Fibroblast of the aortic adventitia (primary cell): ENCODE measurements around the gene LRBA. TPM values are rescaled to one million over a fixed set of nuclear protein-coding genes. Genes with fewer than 3 reads are reported as not detected.

Source experiments
- DNase-seq: peaks from one replicate; pipeline ENCODE4 v3.0.0-alpha.2; 2010; ENCODE audit warnings: low read depth
- H3K4me3 ChIP-seq: 2 replicates; pipeline ENCODE4 v1.5.1; 2011; ENCODE audit warnings: low read depth, mild to moderate bottlenecking, control low read depth, low read length, moderate library complexity
- total RNA-seq: library from RNA; depleted of rRNA; stranded (reverse); fragments of >200 nt; gene quantifications from 2 replicates; pipeline ENCODE4 v1.2.3, GENCODE V29; 2012; ENCODE audit warnings: low replicate concordance
- TF ChIP-seq, protein P1 (sequence below): IDR thresholded peaks from 2 replicates; pipeline ENCODE4 v1.5.1; 2011; ENCODE audit warnings: mild to moderate bottlenecking, low read length, control low read depth, inconsistent platforms; ENCODE audit not compliant: insufficient read depth

Gene LRBA
- total RNA-seq, 1 donor = 45.8 TPM

DNA sequence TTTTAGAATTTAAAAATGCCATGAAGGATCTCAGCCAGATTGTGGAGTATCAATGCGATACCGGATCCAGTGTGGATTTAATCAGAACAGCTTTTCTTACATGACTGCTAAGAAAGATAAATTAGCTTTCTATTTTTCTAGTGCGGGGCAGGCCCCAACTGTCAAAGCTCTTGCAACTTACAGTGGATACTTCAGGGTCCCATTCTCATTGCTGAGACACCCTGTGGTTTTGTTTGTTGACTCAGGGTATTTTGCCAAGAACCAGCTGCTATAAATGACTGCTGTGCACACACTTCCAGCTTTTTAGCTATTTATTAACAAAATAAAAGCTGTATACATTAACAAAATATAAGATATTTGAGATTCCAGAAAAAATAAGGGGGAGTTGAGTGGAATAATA, 770.5 kb downstream of the LRBA start:
- no peak overlapping the region for H3K4me3 ChIP-seq
- TF ChIP-seq, protein P1, sequence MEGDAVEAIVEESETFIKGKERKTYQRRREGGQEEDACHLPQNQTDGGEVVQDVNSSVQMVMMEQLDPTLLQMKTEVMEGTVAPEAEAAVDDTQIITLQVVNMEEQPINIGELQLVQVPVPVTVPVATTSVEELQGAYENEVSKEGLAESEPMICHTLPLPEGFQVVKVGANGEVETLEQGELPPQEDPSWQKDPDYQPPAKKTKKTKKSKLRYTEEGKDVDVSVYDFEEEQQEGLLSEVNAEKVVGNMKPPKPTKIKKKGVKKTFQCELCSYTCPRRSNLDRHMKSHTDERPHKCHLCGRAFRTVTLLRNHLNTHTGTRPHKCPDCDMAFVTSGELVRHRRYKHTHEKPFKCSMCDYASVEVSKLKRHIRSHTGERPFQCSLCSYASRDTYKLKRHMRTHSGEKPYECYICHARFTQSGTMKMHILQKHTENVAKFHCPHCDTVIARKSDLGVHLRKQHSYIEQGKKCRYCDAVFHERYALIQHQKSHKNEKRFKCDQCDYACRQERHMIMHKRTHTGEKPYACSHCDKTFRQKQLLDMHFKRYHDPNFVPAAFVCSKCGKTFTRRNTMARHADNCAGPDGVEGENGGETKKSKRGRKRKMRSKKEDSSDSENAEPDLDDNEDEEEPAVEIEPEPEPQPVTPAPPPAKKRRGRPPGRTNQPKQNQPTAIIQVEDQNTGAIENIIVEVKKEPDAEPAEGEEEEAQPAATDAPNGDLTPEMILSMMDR = no peak
- DNase-seq = peak; percentile 60

DNA sequence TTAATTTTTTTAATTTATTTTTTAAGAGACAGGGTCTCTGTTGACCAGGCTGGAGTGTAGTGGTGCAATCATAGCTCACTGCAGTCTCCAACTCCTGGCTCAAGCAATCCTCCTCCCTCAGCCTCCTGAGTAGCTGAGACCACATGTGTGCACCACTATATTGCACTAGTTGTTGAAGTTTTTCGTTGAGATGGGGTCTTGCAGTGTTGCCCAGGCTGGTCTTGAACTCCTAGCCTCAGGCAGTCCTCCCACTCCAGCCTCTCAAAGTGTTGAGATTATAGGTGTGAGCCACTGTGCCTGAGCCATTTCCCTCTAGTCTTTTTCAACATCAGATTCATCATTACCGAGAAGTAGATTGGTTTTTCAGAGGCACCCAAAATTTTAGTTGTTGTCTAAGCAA, 771.2 kb downstream of the LRBA start:
- TF ChIP-seq, protein P1 = no peak

DNA sequence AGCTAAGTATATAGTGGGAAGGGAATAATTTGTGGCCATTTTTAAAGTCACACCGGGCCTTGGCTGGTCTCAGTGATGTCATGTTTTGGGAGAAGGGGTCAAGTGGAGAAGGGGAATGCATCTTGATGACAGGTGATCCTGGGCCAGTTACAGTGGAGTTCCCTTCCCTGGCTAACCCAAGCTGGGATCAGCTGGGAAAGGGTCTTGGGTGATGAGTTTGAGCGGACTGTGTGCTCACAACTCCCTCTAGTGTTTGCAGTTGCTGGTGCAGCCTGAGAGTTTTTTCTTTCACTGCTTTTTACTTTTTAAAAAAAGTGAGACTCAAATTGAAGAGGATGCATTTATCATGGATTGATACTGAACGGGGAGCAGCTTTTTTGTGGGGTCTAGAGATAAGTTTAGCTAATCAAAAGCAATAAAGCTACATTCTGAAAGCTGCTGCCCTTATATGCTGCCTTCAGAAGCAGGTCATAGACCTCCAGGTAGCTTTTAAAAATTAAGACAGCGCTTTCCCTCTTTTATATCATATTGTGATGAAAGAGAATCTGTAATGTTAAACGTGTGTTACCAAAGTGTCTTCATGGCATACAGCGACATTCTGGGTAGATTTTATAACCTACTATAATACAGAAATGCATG, 772.1 kb downstream of the LRBA start:
- TF ChIP-seq, protein P1 = peak; percentile 97
- no peak overlapping the region for H3K4me3 ChIP-seq
- DNase-seq = peak; percentile 66

More for the DNA sequence above, 771.2 kb downstream of the LRBA start:
- DNase-seq = no peak
- no peak overlapping the region for H3K4me3 ChIP-seq

DNA sequence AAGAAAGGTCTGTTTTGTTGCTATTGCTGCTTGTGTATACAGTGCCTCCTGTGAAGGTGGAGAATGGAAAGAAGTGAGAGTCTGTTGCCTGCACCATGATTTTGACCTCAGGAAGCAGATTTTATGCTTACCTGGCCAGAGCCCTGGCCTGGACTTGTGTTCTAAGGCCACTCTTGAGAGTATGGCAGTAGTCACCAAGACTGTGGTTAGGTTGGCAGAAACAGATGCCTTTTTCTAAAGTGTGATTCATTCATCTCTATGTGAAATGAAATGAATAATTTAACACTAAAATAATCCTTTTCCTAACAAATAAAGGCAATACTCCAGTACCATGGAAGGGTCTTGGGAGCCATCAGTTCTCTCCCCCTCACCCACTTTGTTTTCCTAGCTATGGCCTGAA, 775.1 kb downstream of the LRBA start:
- no peak overlapping the region for H3K4me3 ChIP-seq
- TF ChIP-seq, protein P1 = no peak
- no peak for DNase-seq

DNA sequence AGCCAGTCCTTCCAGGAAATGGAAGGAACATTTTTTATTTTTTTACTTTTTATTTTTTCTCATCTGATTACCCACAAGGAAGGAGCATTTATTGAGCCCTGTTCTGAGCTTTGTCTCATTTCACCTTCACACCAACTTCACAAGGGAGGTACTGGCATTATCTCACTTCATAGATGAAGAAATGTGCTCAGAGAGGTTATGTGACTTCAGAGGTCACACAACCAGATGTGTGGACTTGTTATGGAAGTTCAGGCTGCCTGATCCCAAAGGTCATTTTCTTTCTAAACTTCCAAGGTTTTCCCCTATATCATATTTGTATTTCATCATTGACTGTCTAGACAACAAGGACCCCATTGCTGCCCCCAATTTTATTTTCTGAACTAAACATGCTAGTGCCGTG, 776.5 kb downstream of the LRBA start:
- no peak overlapping the region for H3K4me3 ChIP-seq
- TF ChIP-seq, protein P1 = no peak
- no peak for DNase-seq

DNA sequence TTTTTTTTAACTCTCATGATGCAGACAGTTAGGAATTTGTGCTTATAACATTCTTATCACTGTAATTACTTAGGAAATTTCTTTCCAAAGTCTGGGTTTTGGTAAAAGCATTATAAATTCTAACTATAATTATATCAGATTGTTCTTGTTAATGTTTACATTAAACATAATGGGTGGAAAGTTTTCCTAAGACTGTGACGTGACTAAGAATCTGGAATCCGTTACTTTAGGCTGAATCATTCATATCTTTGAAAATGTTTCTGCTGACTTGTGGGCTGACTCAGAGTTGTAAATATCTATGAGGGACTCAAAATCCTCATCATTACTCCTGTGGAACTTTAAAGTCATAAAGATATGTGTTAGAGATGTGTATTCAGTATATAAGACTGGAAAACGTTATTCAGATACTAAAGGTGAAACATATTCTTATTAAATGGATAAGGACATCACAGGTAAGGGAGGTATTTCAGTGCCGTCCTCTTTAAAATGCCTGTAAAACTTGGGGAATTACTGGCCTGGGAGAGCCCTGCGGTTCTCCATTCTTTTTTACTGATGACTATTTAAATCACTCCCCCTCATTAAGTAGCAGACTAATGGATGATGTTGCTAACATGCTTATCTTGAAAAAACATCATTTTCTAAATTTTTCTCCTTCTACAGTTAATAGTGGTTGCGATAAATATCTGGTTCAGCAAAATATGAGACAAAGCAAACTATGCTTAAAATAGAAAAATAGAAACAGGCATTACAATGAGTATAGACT, 777.8 kb downstream of the LRBA start:
- TF ChIP-seq, protein P1 = no peak
- no peak overlapping the region for H3K4me3 ChIP-seq
- peak; percentile 97 for DNase-seq
